Right lobe of liver (tissue), 6 donors: ENCODE results near the gene SLC2A5. TPM values are rescaled to one million over a fixed set of nuclear protein-coding genes. Genes with fewer than 3 reads are reported as not detected.
"Not testable (repeated sequence)": the region's sequence is repeated elsewhere in the genome, so short reads cannot be mapped to it uniquely, and the experiment has no call there.

Source experiments
- ATAC-seq, 4 donors: fragments of 200-7000 bp; cut with Tn5 transposase; one replicate each; pipeline ENCODE4 v1.9.1; 2020; ENCODE audit warnings: mild to moderate bottlenecking in 4 of 4, moderate library complexity in 4 of 4
- DNase-seq, 3 donors: peaks; one replicate each; pipeline ENCODE4 v3.0.0-alpha.2; 2020
- H3K27ac ChIP-seq, 3 donors: fragments of 200-600 bp; one replicate each; pipeline ENCODE4 v1.8.0; 2022
- H3K27me3 ChIP-seq, 2 donors: fragments of 200-600 bp; one replicate each; pipeline ENCODE4 v1.8.0; 2022
- H3K36me3 ChIP-seq, 4 donors: fragments of 200-600 bp; sonication (generic) in 1 of 4; one replicate each; pipeline versions ENCODE4 v1.5.1 to v1.8.0; 2017 to 2022; ENCODE audit warnings: control low read depth in 1 of 4
- H3K4me1 ChIP-seq, 4 donors: fragments of 200-600 bp; sonication (generic) in 1 of 4; one replicate each; pipeline versions ENCODE4 v1.5.1 to v1.8.0; 2017 to 2022; ENCODE audit warnings: control low read depth in 1 of 4
- H3K4me3 ChIP-seq, 3 donors: fragments of 200-600 bp; one replicate each; pipeline ENCODE4 v1.8.0; 2022
- H3K9me3 ChIP-seq, 4 donors: fragments of 200-600 bp; sonication (generic) in 1 of 4; one replicate each; pipeline versions ENCODE4 v1.5.1 to v1.8.0; 2017 to 2022; ENCODE audit warnings: control low read depth in 1 of 4
- POLR2A ChIP-seq: fragments of 450-650 bp; IDR thresholded peaks from one replicate; pipeline ENCODE4 v1.6.1; 2017; ENCODE audit warnings: antibody characterized with exemption, mild to moderate bottlenecking
- WGBS: methylation state at CpG from one replicate; pipeline ENCODE4 v1.1.6; 2018; ENCODE audit warnings: low coverage, low lambda C conversion rate; ENCODE audit not compliant: insufficient coverage; ENCODE audit errors: missing lambda C conversion rate; 5-methylcytosine and 5-hydroxymethylcytosine counted together
- intact Hi-C, 2 donors: fragments of 100-400 bp; cut with DNase I; formaldehyde crosslinking; loops; one replicate each; pipeline versions ENCODE4 v1.11.2 to v1.14.1; 2022
- total RNA-seq, 6 experiments: library from RNA; depleted of rRNA in 2 of 6; stranded (reverse); fragments of >200 nt in 2 of 6; fragmentation: NEBNext Ultra II Directional in 3 of 6; extraction: Animal tissue kit (Norgen Biotek cat#: 25700) in 3 of 6; gene quantifications; one replicate each; pipeline versions ENCODE4 v1.1.0 to v1.2.4, GENCODE V29; 2016 to 2023
- TF ChIP-seq, protein P1 (sequence below), 4 donors: fragments of 200-600 bp in 3 of 4; fragments of 450-650 bp in 1 of 4; IDR thresholded peaks; one replicate each; pipeline versions ENCODE4 v1.5.1 to v1.8.0; 2016 to 2022; ENCODE audit warnings: antibody characterized with exemption in 4 of 4, mild to moderate bottlenecking in 2 of 4
- donor health status: DM: no; HTN: yes; CAD: no.
- donor health status: DM: no; HTN: no; CAD: no.
- donor health status: DM: no; HTN: no; CAD: no.
- donor health status: DM: no; HTN: yes; CAD: no.
- donor health status: DM: no; HTN: yes; CAD: no.

The SLC2A5 gene
- total RNA-seq, 6 experiments from 2014 or later: 0.19 to 3.5 (median 0.30) TPM

DNA sequence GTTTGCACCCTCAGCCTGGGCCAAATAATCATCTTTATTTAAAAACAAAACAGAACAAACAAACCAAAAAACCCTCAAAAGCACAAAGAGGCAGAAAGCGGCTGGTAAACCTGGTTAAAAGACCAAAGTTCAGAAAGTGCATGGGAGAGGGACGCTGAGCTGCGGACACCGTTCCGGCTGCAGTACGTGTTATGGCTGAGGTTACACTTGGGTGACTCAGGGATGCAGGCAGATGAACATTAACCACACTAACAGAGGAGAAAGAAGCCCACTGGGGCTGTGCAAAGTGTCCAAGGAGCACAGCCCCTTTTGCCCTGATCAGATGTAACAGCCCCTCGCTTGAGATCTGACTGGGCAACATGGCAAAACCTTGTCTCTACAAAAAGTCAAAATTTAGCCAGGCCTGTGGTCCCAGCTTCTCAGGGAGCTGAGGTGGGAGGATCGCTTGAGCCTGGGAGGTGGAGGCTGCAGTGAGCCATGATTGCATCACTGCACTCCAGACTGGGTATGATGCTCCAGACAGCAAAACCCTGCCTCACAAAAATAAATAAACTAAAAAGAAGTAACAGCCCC lies 31.1 kb upstream of the SLC2A5 start:
- peak; percentile 67 to 77 (median 72) for ATAC-seq
- 34% methylated on average over 7 of the region's 8 CpGs for WGBS
- intact Hi-C loops: no loop called here
- no peaks in the 10 kb centered on the region for H3K9me3 ChIP-seq
- H3K4me1 ChIP-seq: peaks cover 0 to 6% (median 0%) of the 10 kb centered on the region in 4 donors
- TF ChIP-seq POLR2A: no peak
- TF ChIP-seq, protein P1, sequence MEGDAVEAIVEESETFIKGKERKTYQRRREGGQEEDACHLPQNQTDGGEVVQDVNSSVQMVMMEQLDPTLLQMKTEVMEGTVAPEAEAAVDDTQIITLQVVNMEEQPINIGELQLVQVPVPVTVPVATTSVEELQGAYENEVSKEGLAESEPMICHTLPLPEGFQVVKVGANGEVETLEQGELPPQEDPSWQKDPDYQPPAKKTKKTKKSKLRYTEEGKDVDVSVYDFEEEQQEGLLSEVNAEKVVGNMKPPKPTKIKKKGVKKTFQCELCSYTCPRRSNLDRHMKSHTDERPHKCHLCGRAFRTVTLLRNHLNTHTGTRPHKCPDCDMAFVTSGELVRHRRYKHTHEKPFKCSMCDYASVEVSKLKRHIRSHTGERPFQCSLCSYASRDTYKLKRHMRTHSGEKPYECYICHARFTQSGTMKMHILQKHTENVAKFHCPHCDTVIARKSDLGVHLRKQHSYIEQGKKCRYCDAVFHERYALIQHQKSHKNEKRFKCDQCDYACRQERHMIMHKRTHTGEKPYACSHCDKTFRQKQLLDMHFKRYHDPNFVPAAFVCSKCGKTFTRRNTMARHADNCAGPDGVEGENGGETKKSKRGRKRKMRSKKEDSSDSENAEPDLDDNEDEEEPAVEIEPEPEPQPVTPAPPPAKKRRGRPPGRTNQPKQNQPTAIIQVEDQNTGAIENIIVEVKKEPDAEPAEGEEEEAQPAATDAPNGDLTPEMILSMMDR (IDR thresholded peaks at IDR 0.05): no peak
- H3K36me3 ChIP-seq: peaks cover 0 to 16% (median 4%) of the 10 kb centered on the region in 4 donors
- no peak overlapping the region for H3K4me3 ChIP-seq
- no peak for DNase-seq
- H3K27ac ChIP-seq: no peak overlapping the region
- H3K27me3 ChIP-seq: no peaks in the 10 kb centered on the region

DNA sequence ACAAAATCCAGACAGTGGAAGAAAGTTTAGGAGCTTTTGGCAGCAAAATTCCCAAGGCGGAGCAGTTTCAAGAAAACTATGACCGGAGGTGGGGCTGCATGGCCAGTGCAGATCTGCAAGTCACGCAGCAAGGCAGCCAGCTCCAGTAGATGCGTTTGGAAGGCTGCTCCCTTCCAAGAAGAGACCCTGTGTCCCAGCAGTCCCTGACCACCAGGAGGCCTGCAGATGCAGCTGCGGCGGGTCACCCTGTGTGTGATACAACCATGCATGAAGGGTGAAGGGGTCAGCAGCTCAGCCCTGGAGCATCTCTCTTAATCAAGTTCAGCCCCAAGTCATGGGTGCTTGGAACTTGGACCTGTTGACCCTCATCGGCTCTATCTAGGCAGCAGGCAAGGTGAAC lies 30.1 kb upstream of the SLC2A5 start:
- Histone ChIP-seq H3K4me1 (peaks cover 0 to 6% (median 0%) of the 10 kb centered on the region in 4 donors), H3K9me3 (no peaks in the 10 kb centered on the region), H3K27ac (no peak overlapping the region), H3K4me3 (no peak overlapping the region), H3K27me3 (no peaks in the 10 kb centered on the region), H3K36me3 (peaks cover 0 to 16% (median 4%) of the 10 kb centered on the region in 4 donors)
- TF ChIP-seq, protein P1 (IDR thresholded peaks at IDR 0.05): no peak
- TF ChIP-seq POLR2A: no peak
- no peak for DNase-seq
- WGBS: 49% methylated on average over 3 of the region's 7 CpGs
- ATAC-seq: no peak
- intact Hi-C loops: no loop called here

DNA sequence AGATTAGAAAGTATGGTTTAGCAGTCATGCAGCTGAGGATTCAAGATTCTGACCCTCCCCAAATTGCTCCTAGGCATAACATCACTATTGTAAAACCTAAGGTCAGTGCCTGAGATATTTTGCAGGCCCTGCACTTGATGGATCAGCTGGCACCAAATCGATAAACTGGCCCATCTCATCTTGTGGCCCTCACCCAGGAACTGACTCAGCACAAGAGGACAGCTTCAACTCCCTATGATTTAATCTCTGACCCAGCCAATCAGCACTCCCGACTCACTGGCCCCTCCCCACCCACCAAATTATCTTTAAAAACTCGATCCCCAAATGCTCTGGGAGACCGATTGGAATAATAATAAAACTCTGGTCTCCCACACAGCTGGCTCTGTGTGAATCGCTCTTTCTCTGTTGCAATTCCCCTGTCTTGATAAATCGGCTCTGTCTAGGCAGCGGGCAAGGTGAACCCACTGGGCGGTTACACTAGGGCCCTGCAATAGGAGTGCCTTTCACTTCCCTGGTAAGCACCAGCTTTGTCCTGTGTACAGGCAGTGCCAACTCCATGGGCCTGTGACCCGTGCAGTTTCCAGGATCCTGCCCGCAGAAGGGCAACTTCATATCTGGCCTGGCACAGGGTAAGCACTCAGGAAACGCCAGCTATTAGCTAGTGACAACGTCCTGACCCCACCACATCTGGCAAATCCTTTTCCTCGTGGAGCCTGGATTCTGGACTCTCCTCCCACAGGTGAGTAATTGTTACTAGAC lies 28.7 kb upstream of the SLC2A5 start:
- peak in 1 of 4 donors; percentile 9 for ATAC-seq
- Histone ChIP-seq H3K27ac (no peak overlapping the region), H3K4me1 (peaks cover 0 to 6% (median 0%) of the 10 kb centered on the region in 4 donors), H3K36me3 (peaks cover 0 to 6% (median 0%) of the 10 kb centered on the region in 4 donors), H3K4me3 (no peak overlapping the region), H3K9me3 (no peaks in the 10 kb centered on the region), H3K27me3 (no peaks in the 10 kb centered on the region)
- DNase-seq: no peak
- TF ChIP-seq, protein P1 (IDR thresholded peaks at IDR 0.05): no peak
- no peak for TF ChIP-seq POLR2A
- WGBS: 90% methylated on average over 6 of the region's 13 CpGs
- intact Hi-C loops: no loop called here

- ATAC-seq: no peak
- intact Hi-C loops: no loop called here
- 76% methylated on average over 2 of the region's 2 CpGs for whole genome bisulfite sequencing
- DNase-seq: no peak
- H3K27me3 ChIP-seq: no peaks in the 10 kb centered on the region
- H3K4me1 ChIP-seq: peaks cover 0 to 6% (median 0%) of the 10 kb centered on the region in 4 donors
- no peaks in the 10 kb centered on the region for H3K36me3 ChIP-seq
- TF ChIP-seq POLR2A: no peak
- TF ChIP-seq, protein P1 (IDR thresholded peaks at IDR 0.05): no peak
- no peak overlapping the region for H3K4me3 ChIP-seq
- no peaks in the 10 kb centered on the region for H3K9me3 ChIP-seq
- no peak overlapping the region for H3K27ac ChIP-seq
Measured at GRCh38 chr1:9095818-9096217, 26.4 kb upstream of the SLC2A5 start.

- WGBS: 69% methylated on average over 17 of the region's 18 CpGs
- H3K27ac ChIP-seq, DNase-seq, H3K9me3 ChIP-seq, H3K4me3 ChIP-seq, intact Hi-C loops, H3K27me3 ChIP-seq, H3K4me1 ChIP-seq, H3K36me3 ChIP-seq, ATAC-seq: not testable (repeated sequence)
Measured at GRCh38 chr1:9093996-9094595, 24.7 kb upstream of the SLC2A5 start.
